GM23248 (cell line): Measurements from ENCODE around the gene CPSF2.

Experiments
- EZH2 ChIP-seq: fragments of 200-600 bp; sonication (generic); IDR thresholded peaks from 2 replicates; pipeline ENCODE4 v1.6.1; 2018; ENCODE audit warnings: antibody characterized with exemption, mild to moderate bottlenecking; ENCODE audit not compliant: insufficient read depth, poor library complexity, severe bottlenecking
- EZH2phosphoT487 ChIP-seq: fragments of 200-600 bp; sonication (generic); IDR thresholded peaks from 2 replicates; pipeline ENCODE4 v1.6.1; 2018; ENCODE audit warnings: antibody characterized with exemption, moderate library complexity, mild to moderate bottlenecking, low read depth; ENCODE audit not compliant: insufficient read depth

DNA sequence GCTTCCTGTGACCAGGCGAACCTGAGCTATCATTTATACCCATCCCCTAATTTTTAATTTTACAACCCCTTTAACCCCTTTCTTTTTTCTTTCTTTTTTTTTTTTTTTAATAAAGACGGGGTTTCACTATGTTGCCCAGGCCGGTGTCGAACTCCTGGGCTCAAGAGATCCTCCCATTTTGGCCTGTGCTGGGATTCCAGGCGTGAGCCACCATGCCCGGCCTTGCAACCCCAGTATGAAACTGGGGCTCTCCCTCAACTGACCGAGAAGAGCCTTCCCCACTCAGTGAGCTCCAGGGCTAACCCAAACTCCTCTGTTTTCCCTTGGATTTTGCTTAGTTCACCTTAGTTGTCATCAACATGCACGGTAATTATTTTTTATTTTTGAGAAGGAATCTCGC lies 992 bp downstream of the CPSF2 start:
- TF ChIP-seq EZH2 = no peak
- no peak for TF ChIP-seq EZH2phosphoT487
